Upper lobe of left lung (tissue), 4 donors: Measurements from ENCODE around the gene FAXDC2.

Experiments used
- CTCF ChIP-seq, 6 experiments: fragments of 450-650 bp in 4 of 6; fragments of 200-600 bp in 2 of 6; sonication (generic) in 2 of 6; IDR thresholded peaks; one replicate each; pipeline ENCODE4 v1.5.1; 2016 to 2019; ENCODE audit warnings: antibody characterized with exemption in 6 of 6
- EP300 ChIP-seq, 4 donors: sonication (generic); formaldehyde crosslinking; IDR thresholded peaks; one replicate each; pipeline ENCODE4 v1.5.1; 2017; ENCODE audit warnings: antibody characterized with exemption in 4 of 4, control low read depth in 2 of 4
- POLR2A ChIP-seq, 4 donors: fragments of 450-650 bp; IDR thresholded peaks; one replicate each; pipeline ENCODE4 v1.5.1; 2016 to 2017; ENCODE audit warnings: antibody characterized with exemption in 4 of 4, mild to moderate bottlenecking in 2 of 4

GRCh38 chr5:154842689-154843530 lies 7.5 kb downstream of the FAXDC2 start:
- TF ChIP-seq POLR2A (IDR thresholded peaks at IDR 0.05) (no peak), CTCF (IDR thresholded peaks at IDR 0.05) (no peak), EP300 (IDR thresholded peaks at IDR 0.05) (no peak)
